Large intestine (tissue), 3 donors: ENCODE measurements around the gene HLF. TPM values are rescaled to one million over a fixed set of nuclear protein-coding genes. Genes with fewer than 3 reads are reported as not detected.
"Not testable (repeated sequence)": the region's sequence is repeated elsewhere in the genome, so short reads cannot be mapped to it uniquely, and the experiment has no call there.

Source experiments
- DNase-seq, 2 donors: peaks; one replicate each; pipeline versions ENCODE4 v3.0.0 to v3.0.0-alpha.2; 2013
- H3K27ac ChIP-seq: one replicate; pipeline ENCODE4 v1.5.1; 2013; ENCODE audit warnings: low read length
- H3K27me3 ChIP-seq: 2 replicates; pipeline ENCODE4 v1.6.1; 2013; ENCODE audit warnings: low read length; ENCODE audit not compliant: control insufficient read depth, insufficient read depth
- H3K36me3 ChIP-seq: 2 replicates; pipeline ENCODE4 v1.6.1; 2013; ENCODE audit warnings: low read length; ENCODE audit not compliant: control insufficient read depth, insufficient read depth
- H3K4me1 ChIP-seq: one replicate; pipeline ENCODE4 v1.6.1; 2013; ENCODE audit warnings: low read length; ENCODE audit not compliant: control insufficient read depth, insufficient read depth
- H3K4me3 ChIP-seq: one replicate; pipeline ENCODE4 v1.5.1; 2013; ENCODE audit warnings: low read length
- H3K9me3 ChIP-seq: one replicate; pipeline ENCODE4 v1.6.1; 2013; ENCODE audit warnings: mild to moderate bottlenecking, low read depth, low read length, moderate library complexity; ENCODE audit not compliant: control insufficient read depth
- WGBS: methylation state at CpG from one replicate; pipeline ENCODE4 v1.1.5; 2013; ENCODE audit warnings: low lambda C conversion rate; ENCODE audit not compliant: insufficient coverage; 5-methylcytosine and 5-hydroxymethylcytosine counted together
- polyA plus RNA-seq: library from polyadenylated mRNA; unstranded; fragments of 120-200 nt; gene quantifications from one replicate; pipeline ENCODE4 v1.2.1, GENCODE V29; 2013

Gene HLF
- polyA plus RNA-seq, 1 donor = 1.6 TPM

DNA sequence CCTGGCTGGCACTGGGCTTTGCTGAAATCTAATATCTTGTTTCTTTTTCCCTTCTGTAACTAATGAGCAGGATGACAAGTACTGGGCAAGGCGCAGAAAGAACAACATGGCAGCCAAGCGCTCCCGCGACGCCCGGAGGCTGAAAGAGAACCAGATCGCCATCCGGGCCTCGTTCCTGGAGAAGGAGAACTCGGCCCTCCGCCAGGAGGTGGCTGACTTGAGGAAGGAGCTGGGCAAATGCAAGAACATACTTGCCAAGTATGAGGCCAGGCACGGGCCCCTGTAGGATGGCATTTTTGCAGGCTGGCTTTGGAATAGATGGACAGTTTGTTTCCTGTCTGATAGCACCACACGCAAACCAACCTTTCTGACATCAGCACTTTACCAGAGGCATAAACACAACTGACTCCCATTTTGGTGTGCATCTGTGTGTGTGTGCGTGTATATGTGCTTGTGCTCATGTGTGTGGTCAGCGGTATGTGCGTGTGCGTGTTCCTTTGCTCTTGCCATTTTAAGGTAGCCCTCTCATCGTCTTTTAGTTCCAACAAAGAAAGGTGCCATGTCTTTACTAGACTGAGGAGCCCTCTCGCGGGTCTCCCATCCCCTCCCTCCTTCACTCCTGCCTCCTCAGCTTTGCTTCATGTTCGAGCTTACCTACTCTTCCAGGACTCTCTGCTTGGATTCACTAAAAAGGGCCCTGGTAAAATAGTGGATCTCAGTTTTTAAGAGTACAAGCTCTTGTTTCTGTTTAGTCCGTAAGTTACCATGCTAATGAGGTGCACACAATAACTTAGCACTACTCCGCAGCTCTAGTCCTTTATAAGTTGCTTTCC lies 56.0 kb downstream of the HLF start:
- no peak for DNase-seq
- WGBS = no CpG with 5 or more reads among the region's 23 CpGs

DNA sequence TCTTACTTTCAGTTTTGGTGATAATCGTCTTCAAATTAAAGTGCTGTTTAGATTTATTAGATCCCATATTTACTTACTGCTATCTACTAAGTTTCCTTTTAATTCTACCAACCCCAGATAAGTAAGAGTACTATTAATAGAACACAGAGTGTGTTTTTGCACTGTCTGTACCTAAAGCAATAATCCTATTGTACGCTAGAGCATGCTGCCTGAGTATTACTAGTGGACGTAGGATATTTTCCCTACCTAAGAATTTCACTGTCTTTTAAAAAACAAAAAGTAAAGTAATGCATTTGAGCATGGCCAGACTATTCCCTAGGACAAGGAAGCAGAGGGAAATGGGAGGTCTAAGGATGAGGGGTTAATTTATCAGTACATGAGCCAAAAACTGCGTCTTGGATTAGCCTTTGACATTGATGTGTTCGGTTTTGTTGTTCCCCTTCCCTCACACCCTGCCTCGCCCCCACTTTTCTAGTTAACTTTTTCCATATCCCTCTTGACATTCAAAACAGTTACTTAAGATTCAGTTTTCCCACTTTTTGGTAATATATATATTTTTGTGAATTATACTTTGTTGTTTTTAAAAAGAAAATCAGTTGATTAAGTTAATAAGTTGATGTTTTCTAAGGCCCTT lies 56.8 kb downstream of the HLF start:
- no peaks in the 10 kb centered on the region for H3K27me3 ChIP-seq
- DNase-seq = no peak
- whole genome bisulfite sequencing = 42% methylated on average over 5 of the region's 6 CpGs

More for the DNA sequence above, 56.0 kb downstream of the HLF start:
- no peak overlapping the region for H3K4me3 ChIP-seq
- no peaks in the 10 kb centered on the region for H3K4me1 ChIP-seq
- H3K36me3 ChIP-seq = no peaks in the 10 kb centered on the region
- H3K27me3 ChIP-seq = no peaks in the 10 kb centered on the region
- H3K27ac ChIP-seq = no peak overlapping the region
- H3K9me3 ChIP-seq = no peaks in the 10 kb centered on the region

DNA sequence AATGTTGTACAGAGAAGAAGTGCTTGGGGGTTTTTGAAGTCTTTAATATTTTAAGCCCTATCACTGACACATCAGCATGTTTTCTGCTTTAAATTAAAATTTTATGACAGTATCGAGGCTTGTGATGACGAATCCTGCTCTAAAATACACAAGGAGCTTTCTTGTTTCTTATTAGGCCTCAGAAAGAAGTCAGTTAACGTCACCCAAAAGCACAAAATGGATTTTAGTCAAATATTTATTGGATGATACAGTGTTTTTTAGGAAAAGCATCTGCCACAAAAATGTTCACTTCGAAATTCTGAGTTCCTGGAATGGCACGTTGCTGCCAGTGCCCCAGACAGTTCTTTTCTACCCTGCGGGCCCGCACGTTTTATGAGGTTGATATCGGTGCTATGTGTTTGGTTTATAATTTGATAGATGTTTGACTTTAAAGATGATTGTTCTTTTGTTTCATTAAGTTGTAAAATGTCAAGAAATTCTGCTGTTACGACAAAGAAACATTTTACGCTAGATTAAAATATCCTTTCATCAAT lies 57.8 kb downstream of the HLF start:
- Histone ChIP-seq H3K4me1 (peaks cover 6% of the 10 kb centered on the region), H3K4me3 (no peak overlapping the region), H3K9me3 (no peaks in the 10 kb centered on the region), H3K36me3 (no peaks in the 10 kb centered on the region), H3K27me3 (no peaks in the 10 kb centered on the region), H3K27ac (no peak overlapping the region)
- DNase-seq = no peak
- 90% methylated on average over 6 of the region's 11 CpGs for WGBS

More for the DNA sequence above, 56.8 kb downstream of the HLF start:
- no peaks in the 10 kb centered on the region for H3K9me3 ChIP-seq
- no peaks in the 10 kb centered on the region for H3K4me1 ChIP-seq
- no peaks in the 10 kb centered on the region for H3K36me3 ChIP-seq
- no peak overlapping the region for H3K27ac ChIP-seq
- H3K4me3 ChIP-seq = no peak overlapping the region

DNA sequence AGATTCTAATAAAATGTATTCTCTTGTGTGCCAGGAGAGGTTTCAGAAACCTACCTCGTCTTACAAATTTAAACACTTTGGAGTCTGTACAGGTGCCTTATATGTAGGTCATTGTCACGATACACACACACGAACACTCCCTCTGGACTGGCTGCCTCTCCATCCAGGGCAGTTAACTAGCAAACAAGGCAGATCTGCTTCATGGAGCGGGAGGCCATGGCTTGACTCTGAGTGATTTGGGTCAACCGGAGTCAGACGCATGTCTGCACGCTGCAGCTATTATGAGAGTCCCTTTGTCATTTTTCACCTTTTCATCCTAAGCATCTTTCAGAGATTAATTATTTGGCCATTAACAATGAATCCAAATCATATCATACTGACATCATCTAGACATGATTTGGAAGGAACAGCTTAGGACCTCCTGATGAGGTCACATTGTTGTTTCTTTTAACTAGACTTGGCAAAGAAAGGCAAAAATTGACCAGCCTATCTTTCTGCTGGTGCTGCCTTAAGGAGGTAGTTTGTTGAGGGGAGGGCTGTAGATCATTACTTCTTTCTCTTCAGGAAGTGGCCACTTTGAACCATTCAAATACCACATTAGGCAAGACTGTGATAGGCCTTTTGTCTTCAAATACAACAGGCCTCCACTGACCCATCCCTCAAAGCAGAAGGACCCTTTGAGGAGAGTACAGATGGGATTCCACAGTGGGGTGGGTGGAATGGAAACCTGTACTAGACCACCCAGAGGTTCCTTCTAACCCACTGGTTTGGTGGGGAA lies 58.9 kb downstream of the HLF start:
- H3K27ac ChIP-seq = no peak overlapping the region
- no CpG with 5 or more reads among the region's 7 CpGs for WGBS
- DNase-seq = no peak
- peaks cover 10% of the 10 kb centered on the region for H3K4me1 ChIP-seq
- H3K4me3 ChIP-seq = no peak overlapping the region
- no peaks in the 10 kb centered on the region for H3K36me3 ChIP-seq
- no peaks in the 10 kb centered on the region for H3K9me3 ChIP-seq
- no peaks in the 10 kb centered on the region for H3K27me3 ChIP-seq

DNA sequence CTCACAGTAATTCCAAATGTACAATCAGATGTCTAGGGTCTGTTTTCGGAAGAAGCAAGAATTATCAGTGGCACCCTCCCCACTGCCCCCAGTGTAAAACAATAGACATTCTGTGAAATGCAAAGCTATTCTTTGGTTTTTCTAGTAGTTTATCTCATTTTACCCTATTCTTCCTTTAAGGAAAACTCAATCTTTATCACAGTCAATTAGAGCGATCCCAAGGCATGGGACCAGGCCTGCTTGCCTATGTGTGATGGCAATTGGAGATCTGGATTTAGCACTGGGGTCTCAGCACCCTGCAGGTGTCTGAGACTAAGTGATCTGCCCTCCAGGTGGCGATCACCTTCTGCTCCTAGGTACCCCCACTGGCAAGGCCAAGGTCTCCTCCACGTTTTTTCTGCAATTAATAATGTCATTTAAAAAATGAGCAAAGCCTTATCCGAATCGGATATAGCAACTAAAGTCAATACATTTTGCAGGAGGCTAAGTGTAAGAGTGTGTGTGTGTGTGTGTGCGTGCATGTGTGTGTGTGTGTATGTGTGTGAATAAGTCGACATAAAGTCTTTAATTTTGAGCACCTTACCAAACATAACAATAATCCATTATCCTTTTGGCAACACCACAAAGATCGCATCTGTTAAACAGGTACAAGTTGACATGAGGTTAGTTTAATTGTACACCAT lies 59.7 kb downstream of the HLF start:
- WGBS = 100% methylated on average over 1 of the region's 9 CpGs
- no peak overlapping the region for H3K4me3 ChIP-seq
- DNase-seq = no peak

DNA sequence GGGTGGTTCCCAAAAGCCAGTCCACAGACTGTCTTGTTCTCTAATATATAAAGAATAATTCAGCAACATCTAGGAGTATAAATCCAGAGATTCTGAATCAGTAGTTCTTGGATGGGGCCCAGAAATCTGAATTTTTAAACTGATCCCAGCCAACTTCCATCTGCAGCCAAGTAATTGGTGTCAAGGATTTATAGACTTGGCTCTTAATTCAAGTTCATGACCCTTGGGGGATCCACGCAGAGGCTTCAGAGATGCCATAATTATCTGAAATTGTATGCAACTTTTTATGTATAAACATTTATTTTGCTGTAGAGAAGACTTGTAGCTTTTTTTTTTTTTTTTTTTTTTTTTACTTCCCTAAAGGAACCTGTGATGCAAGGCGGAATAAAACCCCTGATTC lies 60.6 kb downstream of the HLF start:
- H3K36me3 ChIP-seq = no peaks in the 10 kb centered on the region
- H3K27ac ChIP-seq = no peak overlapping the region
- no peaks in the 10 kb centered on the region for H3K27me3 ChIP-seq
- no CpG with 5 or more reads among the region's 2 CpGs for WGBS
- no peaks in the 10 kb centered on the region for H3K9me3 ChIP-seq
- no peak overlapping the region for H3K4me3 ChIP-seq
- DNase-seq = no peak
- H3K4me1 ChIP-seq = peaks cover 14% of the 10 kb centered on the region

More for the DNA sequence above, 59.7 kb downstream of the HLF start:
- Histone ChIP-seq H3K27me3 (no peaks in the 10 kb centered on the region), H3K9me3 (no peaks in the 10 kb centered on the region), H3K27ac (no peak overlapping the region), H3K36me3 (no peaks in the 10 kb centered on the region), H3K4me1 (peaks cover 10% of the 10 kb centered on the region)

DNA sequence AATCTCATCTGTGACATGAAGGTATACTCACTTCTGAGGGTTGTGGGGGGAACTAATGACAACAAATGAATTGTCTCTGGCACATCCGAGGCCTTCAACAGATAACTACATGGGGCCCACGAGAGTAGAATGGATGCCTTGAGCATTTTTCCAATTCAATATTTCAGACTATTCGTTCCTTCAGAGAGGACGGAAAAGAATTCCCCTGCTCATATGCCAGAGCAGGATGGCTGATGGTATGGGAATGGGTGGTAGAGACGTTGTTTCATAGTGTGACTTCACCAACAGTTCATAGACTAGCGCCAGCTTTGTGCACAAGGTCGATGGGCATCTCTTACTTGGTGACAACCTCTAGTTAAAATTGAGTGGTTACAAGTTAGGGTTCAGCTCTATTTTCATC lies 61.3 kb downstream of the HLF start:
- DNase-seq = no peak
- Histone ChIP-seq H3K27ac (no peak overlapping the region), H3K36me3 (no peaks in the 10 kb centered on the region), H3K27me3 (no peaks in the 10 kb centered on the region), H3K4me3 (no peak overlapping the region), H3K4me1 (peaks cover 19% of the 10 kb centered on the region), H3K9me3 (no peaks in the 10 kb centered on the region)
- WGBS = no CpG with 5 or more reads among the region's 7 CpGs

DNA sequence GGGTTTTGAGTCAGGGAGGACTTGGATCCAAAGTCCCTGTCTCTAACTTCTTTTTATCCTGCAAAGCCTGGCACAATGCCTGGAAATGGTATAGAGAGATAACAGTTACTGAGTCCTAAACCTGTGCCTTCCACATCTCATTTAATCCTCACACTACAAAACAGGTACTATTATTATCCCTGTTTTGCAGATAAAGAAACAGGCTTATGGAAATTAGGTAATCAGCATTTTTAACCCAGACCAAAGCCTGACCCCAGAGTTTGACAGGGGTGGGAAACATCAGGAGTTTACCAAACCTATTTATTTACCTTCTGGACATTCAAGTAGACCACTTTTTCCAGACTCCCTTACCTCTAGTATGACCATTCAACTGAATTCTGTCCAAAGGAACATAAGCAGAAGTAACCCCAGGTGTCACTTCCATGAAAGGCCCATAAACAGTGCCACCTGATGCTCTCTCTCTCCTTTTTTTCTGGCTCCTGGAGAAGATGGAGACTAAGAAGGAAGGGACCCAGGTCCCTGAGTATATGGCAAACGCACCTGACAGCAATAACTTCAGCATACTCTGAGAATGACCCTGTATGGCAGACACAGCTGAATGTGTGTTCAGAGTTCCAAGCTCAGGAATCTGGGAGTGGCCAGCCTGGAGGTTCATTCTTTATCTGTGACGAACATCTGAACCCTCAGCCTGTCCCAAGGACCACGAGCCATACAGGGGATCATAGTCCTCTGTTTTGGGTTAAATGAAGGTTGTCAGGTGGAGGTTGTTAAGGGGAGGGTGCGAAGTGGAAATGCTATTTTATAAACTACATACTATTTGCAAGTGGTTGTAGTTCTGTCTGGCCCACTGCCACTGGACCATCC lies 62.7 kb downstream of the HLF start:
- DNase-seq = peak; percentile 78 to 87
- no peak overlapping the region for H3K4me3 ChIP-seq
- H3K36me3 ChIP-seq = no peaks in the 10 kb centered on the region
- peaks cover 21% of the 10 kb centered on the region for H3K4me1 ChIP-seq
- peak overlapping the region; percentile 67 for H3K27ac ChIP-seq
- WGBS = no CpG with 5 or more reads among the region's 4 CpGs
- no peaks in the 10 kb centered on the region for H3K9me3 ChIP-seq
- no peaks in the 10 kb centered on the region for H3K27me3 ChIP-seq

DNA sequence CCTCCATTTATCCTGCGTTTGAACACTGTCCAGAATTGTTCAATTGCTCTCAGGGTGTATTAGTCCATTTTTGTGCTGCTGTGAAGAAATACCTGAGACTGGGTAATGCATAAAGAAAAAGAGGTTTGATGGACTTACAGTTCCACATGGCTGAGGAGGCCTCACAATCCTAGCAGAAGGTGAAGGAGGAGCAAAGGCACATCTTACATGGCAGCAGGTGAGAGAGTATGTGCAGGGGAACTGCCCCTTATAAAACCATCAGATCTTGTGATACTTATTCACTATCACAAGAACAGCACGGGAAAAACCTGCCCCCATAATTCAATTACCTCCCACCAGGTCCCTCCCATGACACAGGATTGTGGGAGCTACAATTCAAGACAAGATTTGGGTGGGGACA lies 63.8 kb downstream of the HLF start:
- WGBS = no CpG with 5 or more reads among the region's 2 CpGs
- not testable (repeated sequence) for DNase-seq, H3K27me3 ChIP-seq, H3K9me3 ChIP-seq, H3K36me3 ChIP-seq, H3K4me3 ChIP-seq
- peaks cover 21% of the 10 kb centered on the region for H3K4me1 ChIP-seq
- H3K27ac ChIP-seq = peak overlapping the region; percentile 67
